Putamen (tissue), 1 donor: ENCODE data around the gene LRRK1.
A peak's percentile ranks its signal among the peaks of the same experiment; 100 is the strongest.

Experiments used
- DNase-seq: peaks from one replicate; pipeline ENCODE4 v3.0.0-alpha.2; 2016; ENCODE audit warnings: low spot score

The LRRK1 gene

GRCh38 chr15:101112336-101113113 is 193.4 kb downstream of the LRRK1 start:
- DNase-seq: no peak

GRCh38 chr15:101113114-101114005 is 194.2 kb downstream of the LRRK1 start:
- DNase-seq: no peak

GRCh38 chr15:101114166-101114565 is 195.0 kb downstream of the LRRK1 start:
- DNase-seq: no peak

- DNase-seq: no peak
These were observed 195.5 kb downstream of the LRRK1 start for GRCh38 chr15:101114610-101115009.

DNA sequence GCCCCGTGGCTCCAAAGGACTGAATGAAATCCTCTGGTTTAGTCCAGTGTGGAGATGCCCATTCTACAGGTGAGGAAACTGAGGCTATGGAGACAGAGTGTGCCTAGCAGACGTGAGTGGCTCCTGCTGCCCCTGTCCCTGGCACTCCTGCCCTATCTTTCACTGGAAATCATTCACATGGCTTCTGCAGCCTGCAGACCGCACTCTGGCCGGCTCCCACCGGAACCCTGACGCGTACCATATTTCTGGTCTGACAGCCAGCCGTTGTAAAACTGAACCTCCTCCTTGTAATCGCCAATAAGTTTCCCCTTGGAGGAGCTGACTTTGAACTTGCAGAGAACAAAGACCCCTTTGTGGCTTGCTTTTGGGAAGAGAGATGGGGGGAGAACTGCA is 196.2 kb downstream of the LRRK1 start:
- peak; percentile 7 for DNase-seq

DNA sequence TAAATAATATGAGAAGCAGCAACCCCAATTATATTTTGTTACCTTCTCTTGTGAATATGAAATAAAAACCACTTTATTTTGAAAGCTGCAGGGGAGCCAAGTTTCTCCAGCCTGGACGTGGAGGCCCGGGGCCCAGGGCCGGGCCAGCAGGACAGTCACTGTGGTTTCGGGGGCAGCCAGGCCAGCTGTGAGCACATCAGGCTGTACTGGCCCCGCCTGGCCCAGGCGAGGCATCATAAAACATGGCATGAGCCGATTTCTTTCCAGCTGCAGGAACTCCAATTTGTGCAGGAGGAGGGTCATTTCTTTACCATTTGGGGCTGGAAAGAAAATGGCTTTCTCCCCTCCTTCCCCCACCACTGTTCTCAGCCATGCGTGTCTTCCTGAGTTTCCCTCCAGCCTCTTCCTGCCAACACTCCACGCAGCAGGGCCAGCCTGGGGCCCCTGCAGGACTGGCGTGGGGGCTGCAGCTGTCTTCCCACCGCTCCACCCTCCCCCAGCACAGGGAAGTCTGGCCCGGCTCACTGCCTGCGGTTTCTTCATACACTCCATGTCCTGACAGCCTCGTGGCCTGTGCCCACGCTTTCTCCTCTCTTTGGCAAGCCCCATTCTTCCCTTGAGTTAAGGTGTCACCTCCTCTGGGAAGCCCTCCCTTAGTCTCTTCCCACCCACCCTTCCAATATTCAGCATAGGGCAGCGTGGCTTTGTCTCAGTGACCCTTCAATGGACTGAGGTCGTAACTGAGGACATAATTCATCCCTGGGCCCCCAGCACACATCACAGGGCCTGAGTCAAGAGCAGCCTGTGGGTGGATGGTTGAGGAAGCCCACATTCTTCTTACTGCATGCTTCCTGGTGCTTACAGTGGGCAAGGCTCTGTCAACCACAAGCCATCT is 196.9 kb downstream of the LRRK1 start:
- peak; percentile 7 for DNase-seq

GRCh38 chr15:101116681-101116976 is 197.5 kb downstream of the LRRK1 start:
- no peak for DNase-seq

GRCh38 chr15:101118116-101118515 is 199.0 kb downstream of the LRRK1 start:
- DNase-seq: no peak

DNA sequence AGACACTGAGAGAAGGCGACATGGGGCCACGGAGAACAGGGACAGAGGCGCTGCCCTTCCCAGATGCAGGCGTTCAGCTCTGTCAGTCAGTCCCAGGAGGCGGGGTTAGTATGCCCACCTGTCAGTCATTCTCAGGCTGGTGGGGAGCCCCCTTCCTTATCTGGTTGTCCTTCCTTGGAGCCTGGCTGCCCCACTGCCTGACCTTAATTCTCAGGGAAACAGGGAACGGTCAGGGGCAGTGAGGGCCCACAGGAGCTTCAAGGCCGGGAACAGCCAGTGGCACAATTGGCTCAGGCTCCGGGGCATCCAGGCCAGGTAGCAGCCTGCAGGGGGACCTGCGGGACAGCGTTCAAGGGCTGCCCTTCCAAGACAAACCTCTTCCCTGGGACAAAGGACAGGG is 199.5 kb downstream of the LRRK1 start:
- no peak for DNase-seq

GRCh38 chr15:101119181-101119580 is 200.0 kb downstream of the LRRK1 start:
- no peak for DNase-seq
